IMR-90 (cell line): Measurements from ENCODE around the gene PCSK2. TPM values are rescaled to one million over a fixed set of nuclear protein-coding genes. Genes with fewer than 3 reads are reported as not detected.

Experiments
- ATAC-seq: fragments of 200-7000 bp; cut with Tn5 transposase; 2 replicates; pipeline ENCODE4 v1.9.1; 2020; ENCODE audit warnings: low read depth, mild to moderate bottlenecking, moderate library complexity
- BruUV-seq: library from RNA; stranded (reverse); fragments of 400-500 nt; replicated peaks from 2 replicates; lab custom pipeline; 2021; lab: Mats Ljungman, UMichigan
- CTCF ChIA-PET: fragments of 300-600 bp; formaldehyde crosslinking; extraction: SDS; loops from one replicate; lab custom pipeline; 2021; ENCODE audit warnings: antibody characterized with exemption; lab: Yijun Ruan, JAX
- POLR2A ChIA-PET: fragments of 300-600 bp; sonication (Branson Sonifier 250); formaldehyde crosslinking; loops from one replicate; lab custom pipeline; 2022; ENCODE audit warnings: antibody characterized with exemption; ENCODE audit not compliant: unreplicated experiment; lab: Charles Lee
- DNase-seq: peaks from one replicate; pipeline ENCODE4 v3.0.0; 2013
- H2AFZ ChIP-seq: replicated peaks from 2 replicates; pipeline ENCODE3; 2013; ENCODE audit warnings: low read length, mild to moderate bottlenecking; ENCODE audit not compliant: poor library complexity
- H2AK5ac ChIP-seq: 2 replicates; pipeline ENCODE4 v1.6.1; 2013; ENCODE audit warnings: low read depth, low read length, inconsistent platforms
- H2AK9ac ChIP-seq: replicated peaks from 2 replicates; pipeline ENCODE3; 2013; ENCODE audit warnings: mild to moderate bottlenecking, low read depth, low read length, moderate library complexity; ENCODE audit not compliant: poor library complexity
- H2BK120ac ChIP-seq: 2 replicates; pipeline ENCODE4 v1.6.1; 2013; ENCODE audit warnings: low read depth, low read length, inconsistent platforms
- H2BK15ac ChIP-seq: 3 replicates; pipeline ENCODE4 v1.6.1; 2013; ENCODE audit warnings: low read depth, low read length, inconsistent platforms
- H2BK20ac ChIP-seq: 2 replicates; pipeline ENCODE4 v1.6.1; 2013; ENCODE audit warnings: low read depth, mild to moderate bottlenecking, inconsistent platforms, low read length, moderate library complexity
- H2BK5ac ChIP-seq: 2 replicates; pipeline ENCODE4 v1.6.1; 2013; ENCODE audit warnings: mild to moderate bottlenecking, low read depth, low read length, inconsistent platforms; ENCODE audit not compliant: poor library complexity, severe bottlenecking
- H3K14ac ChIP-seq: replicated peaks from 2 replicates; pipeline ENCODE4 v1.6.1; 2013; ENCODE audit warnings: low read depth, low read length, inconsistent platforms
- H3K18ac ChIP-seq: 2 replicates; pipeline ENCODE4 v1.6.1; 2013; ENCODE audit warnings: low read depth, low read length, control low read depth
- H3K23ac ChIP-seq: 2 replicates; pipeline ENCODE4 v1.6.1; 2013; ENCODE audit warnings: low read depth, low read length, inconsistent platforms
- H3K27ac ChIP-seq: 2 replicates; pipeline ENCODE4 v1.5.1; 2013; ENCODE audit warnings: mild to moderate bottlenecking, control low read depth, low read length; ENCODE audit not compliant: insufficient read depth
- H3K27me3 ChIP-seq: 2 replicates; pipeline ENCODE4 v1.6.1; 2013; ENCODE audit warnings: low read length; ENCODE audit not compliant: control insufficient read depth, insufficient read depth
- H3K36me3 ChIP-seq: 2 replicates; pipeline ENCODE4 v1.6.1; 2013; ENCODE audit warnings: low read length, mixed read lengths; ENCODE audit not compliant: control insufficient read depth, insufficient read depth
- H3K4ac ChIP-seq: 2 replicates; pipeline ENCODE4 v1.6.1; 2013; ENCODE audit warnings: low read depth, low read length, inconsistent platforms
- H3K4me1 ChIP-seq: 2 replicates; pipeline ENCODE4 v1.6.1; 2013; ENCODE audit warnings: low read length, mixed read lengths; ENCODE audit not compliant: control insufficient read depth, insufficient read depth
- H3K4me2 ChIP-seq: 2 replicates; pipeline ENCODE4 v1.6.1; 2013; ENCODE audit warnings: low read depth, mild to moderate bottlenecking, control low read depth, low read length, moderate library complexity
- H3K4me3 ChIP-seq: 2 replicates; pipeline ENCODE4 v1.5.1; 2013; ENCODE audit warnings: low read depth, mild to moderate bottlenecking, control low read depth, low read length, moderate library complexity; ENCODE audit not compliant: insufficient read depth
- H3K56ac ChIP-seq: 2 replicates; pipeline ENCODE4 v1.6.1; 2013; ENCODE audit warnings: low read length, inconsistent platforms; ENCODE audit not compliant: insufficient read depth; ENCODE audit errors: extremely low read depth
- H3K79me1 ChIP-seq, 2 experiments: 2 replicates each; pipeline ENCODE4 v1.6.1; 2013; ENCODE audit warnings: low read length in 2 of 2, inconsistent platforms in 1 of 2, low read depth in 1 of 2
- H3K9ac ChIP-seq: 2 replicates; pipeline ENCODE4 v1.6.1; 2013; ENCODE audit warnings: low read depth, low read length, control low read depth
- H3K9me1 ChIP-seq: 2 replicates; pipeline ENCODE4 v1.6.1; 2013; ENCODE audit warnings: low read length, inconsistent platforms; ENCODE audit not compliant: insufficient read depth
- H3K9me3 ChIP-seq: 2 replicates; pipeline ENCODE4 v1.6.1; 2013; ENCODE audit warnings: low read length; ENCODE audit not compliant: control insufficient read depth, insufficient read depth
- H4K20me1 ChIP-seq: 2 replicates; pipeline ENCODE4 v1.6.1; 2013; ENCODE audit warnings: low read length, inconsistent platforms; ENCODE audit not compliant: insufficient read depth
- H4K5ac ChIP-seq: 2 replicates; pipeline ENCODE4 v1.6.1; 2013; ENCODE audit warnings: mild to moderate bottlenecking, low read depth, low read length, control low read depth
- H4K8ac ChIP-seq, 2 experiments: 2 replicates each; pipeline ENCODE4 v1.6.1; 2013; ENCODE audit warnings: low read depth in 2 of 2, low read length in 2 of 2, control low read depth in 1 of 2, inconsistent platforms in 1 of 2
- H4K91ac ChIP-seq: 2 replicates; pipeline ENCODE4 v1.6.1; 2013; ENCODE audit warnings: low read depth, low read length, inconsistent platforms; ENCODE audit not compliant: insufficient read depth
- CEBPB ChIP-seq: IDR thresholded peaks from 2 replicates; pipeline ENCODE4 v1.6.1; 2012; ENCODE audit warnings: low read depth, low read length, improper control_type of control experiment
- MAZ ChIP-seq: IDR thresholded peaks from 2 replicates; pipeline ENCODE4 v1.6.1; 2012; ENCODE audit warnings: low read depth, mild to moderate bottlenecking, low read length, improper control_type of control experiment, moderate library complexity, borderline replicate concordance
- WGBS, 2 experiments: methylation state at CpG; one replicate each; pipeline versions ENCODE4 v1.1.5 to v1.1.7; 2013; ENCODE audit warnings: missing lambda C conversion rate in 2 of 2; ENCODE audit not compliant: insufficient read length in 1 of 2; ENCODE audit errors: extremely low coverage in 2 of 2; 5-methylcytosine and 5-hydroxymethylcytosine counted together
- dilution Hi-C: fragments of 300-500 bp; cut with HindIII; formaldehyde crosslinking; loops from one replicate; pipeline ENCODE4 v1.14.3; 2018; ENCODE audit warnings: low sequenced_read_pairs; ENCODE audit not compliant: unreplicated experiment
- in situ Hi-C: fragments of 300-500 bp; cut with MboI; formaldehyde crosslinking; loops from 3 replicates; pipeline ENCODE4 v1.14.3; 2019; ENCODE audit warnings: low sequenced_read_pairs, inconsistent platforms, mixed read lengths
- intact Hi-C: fragments of 100-400 bp; cut with micrococcal nuclease; formaldehyde crosslinking; loops from 2 replicates; pipeline ENCODE4 v1.10.0; 2022
- polyA plus RNA-seq, 3 experiments: library from polyadenylated mRNA; depleted of rRNA; stranded (reverse); fragments of >200 nt; gene quantifications; 2 replicates each; pipeline ENCODE4 v1.2.3, GENCODE V29; 2012; ENCODE audit warnings: low replicate concordance in 1 of 3
- total RNA-seq: library from RNA; depleted of rRNA; stranded (reverse); fragments of >200 nt; gene quantifications from 2 replicates; pipeline ENCODE4 v1.2.3, GENCODE V29; 2012

Gene PCSK2
- total and polyA plus RNA-seq, 2 of the 4 experiments (the other 2 are of a cell fraction), result not detected

DNA sequence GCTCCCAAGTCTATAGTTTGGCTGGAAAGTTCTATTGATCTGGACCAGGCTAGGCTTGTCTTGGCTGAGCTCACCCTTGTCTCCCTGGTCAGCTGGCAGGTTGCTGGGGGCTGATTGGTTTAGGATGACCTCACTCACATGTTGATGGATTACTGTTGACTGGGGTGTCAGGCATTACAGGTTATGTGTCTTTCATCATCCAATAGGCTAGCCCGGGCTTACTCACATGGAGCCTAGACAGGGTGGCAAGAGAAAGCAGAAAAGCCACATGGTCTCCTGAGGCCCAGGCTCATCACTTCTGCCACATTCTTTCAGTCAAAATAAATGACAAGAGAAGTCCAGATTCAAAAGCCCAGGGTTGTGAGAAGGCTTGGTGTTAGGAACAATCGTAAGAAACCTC is 200.8 kb downstream of the PCSK2 start:
- Histone ChIP-seq H3K4me3 (no peak overlapping the region), H3K36me3 (no peaks in the 10 kb centered on the region), H3K4me2 (no peak overlapping the region), H4K8ac (no peak overlapping the region), H3K23ac (no peak overlapping the region), H3K4ac (no peak overlapping the region), H3K56ac (no peak overlapping the region), H2AK5ac (no peak overlapping the region), H2AK9ac (no peak overlapping the region), H3K9ac (no peak overlapping the region), H4K91ac (no peak overlapping the region), H3K9me3 (no peaks in the 10 kb centered on the region), H2BK20ac (no peak overlapping the region), H3K18ac (no peak overlapping the region), H2AFZ (no peak overlapping the region), H3K4me1 (no peaks in the 10 kb centered on the region), H4K20me1 (no peaks in the 10 kb centered on the region), H3K27me3 (peaks cover 1% of the 10 kb centered on the region), H3K27ac (no peak overlapping the region), H3K14ac (no peak overlapping the region), H4K5ac (no peak overlapping the region), H2BK15ac (no peak overlapping the region), H3K9me1 (no peaks in the 10 kb centered on the region), H2BK5ac (no peak overlapping the region), H2BK120ac (no peak overlapping the region), H3K79me1 (no peaks in the 10 kb centered on the region)
- TF ChIP-seq CEBPB (no peak), MAZ (no peak)
- ATAC-seq (no peak), DNase-seq (no peak)
- no TSS peak for BruUV-seq
- dilution Hi-C loops, result no loop called here
- CTCF ChIA-PET, result no interaction called here
- in situ Hi-C loops, result no loop called here
- POLR2A ChIA-PET, result no interaction called here
- no CpG with 5 or more reads among the region's 2 CpGs for WGBS, 2 experiments
- intact Hi-C loops, result loop anchor here (10.0 kb wide), 1 partner anchor 143 kb away; no protein-coding TSS in a partner anchor
